A549 (cell line): ENCODE measurements around the gene TEAD3.

ENCODE experiments used
- BCL3 ChIP-seq: fragments of >200 bp; sonication (Bioruptor Twin); formaldehyde crosslinking; IDR thresholded peaks from 3 replicates; pipeline ENCODE4 v1.6.1; 2016
- CHD4 ChIP-seq: fragments of 200-600 bp; sonication (generic); IDR thresholded peaks from 2 replicates; pipeline ENCODE4 v1.6.1; 2016; ENCODE audit warnings: antibody characterized with exemption, mild to moderate bottlenecking, borderline replicate concordance
- CTCF ChIP-seq: fragments of >200 bp; sonication (Bioruptor Twin); formaldehyde crosslinking; IDR thresholded peaks from 3 replicates; pipeline ENCODE4 v1.5.1; 2016
- E2F6 ChIP-seq: IDR thresholded peaks from 2 replicates; pipeline ENCODE4 v1.6.1; 2012; ENCODE audit warnings: low read depth, borderline replicate concordance
- MAX ChIP-seq: IDR thresholded peaks from 2 replicates; pipeline ENCODE4 v1.6.1; 2012
- NFE2L2 ChIP-seq: fragments of 150-350 bp; conservative IDR thresholded peaks from 2 replicates; pipeline ENCODE4 v1.6.1; 2014; ENCODE audit warnings: low read length
- POLR2A ChIP-seq: IDR thresholded peaks from 2 replicates; pipeline ENCODE4 v1.6.1; 2012; ENCODE audit warnings: mild to moderate bottlenecking, low read length
- POLR2AphosphoS2 ChIP-seq: conservative IDR thresholded peaks from 2 replicates; pipeline ENCODE4 v1.6.1; 2012; ENCODE audit warnings: low read length, improper control_type of control experiment, inconsistent platforms
- REST ChIP-seq: fragments of 200-600 bp; sonication (generic); IDR thresholded peaks from 2 replicates; pipeline ENCODE4 v1.6.1; 2016; ENCODE audit warnings: antibody characterized with exemption, mild to moderate bottlenecking, moderate library complexity

GRCh38 chr6:35457907-35458306 lies 39.0 kb downstream of the TEAD3 start:
- TF ChIP-seq CTCF: no peak
- TF ChIP-seq E2F6: no peak
- TF ChIP-seq POLR2AphosphoS2: no peak
- TF ChIP-seq REST: no peak
- no peak for TF ChIP-seq MAX
- no peak for TF ChIP-seq CHD4
- TF ChIP-seq BCL3: no peak
- TF ChIP-seq NFE2L2: no peak
- no peak for TF ChIP-seq POLR2A
